Measurements from ENCODE around the gene ADARB2. TPM values are rescaled to one million over a fixed set of nuclear protein-coding genes. Genes with fewer than 3 reads are reported as not detected.
"Not testable (repeated sequence)": the region's sequence is repeated elsewhere in the genome, so short reads cannot be mapped to it uniquely, and the experiment has no call there.

Gene ADARB2
- total RNA-seq, 2 experiments from 2014 or later: 0.17 to 0.30 TPM

DNA sequence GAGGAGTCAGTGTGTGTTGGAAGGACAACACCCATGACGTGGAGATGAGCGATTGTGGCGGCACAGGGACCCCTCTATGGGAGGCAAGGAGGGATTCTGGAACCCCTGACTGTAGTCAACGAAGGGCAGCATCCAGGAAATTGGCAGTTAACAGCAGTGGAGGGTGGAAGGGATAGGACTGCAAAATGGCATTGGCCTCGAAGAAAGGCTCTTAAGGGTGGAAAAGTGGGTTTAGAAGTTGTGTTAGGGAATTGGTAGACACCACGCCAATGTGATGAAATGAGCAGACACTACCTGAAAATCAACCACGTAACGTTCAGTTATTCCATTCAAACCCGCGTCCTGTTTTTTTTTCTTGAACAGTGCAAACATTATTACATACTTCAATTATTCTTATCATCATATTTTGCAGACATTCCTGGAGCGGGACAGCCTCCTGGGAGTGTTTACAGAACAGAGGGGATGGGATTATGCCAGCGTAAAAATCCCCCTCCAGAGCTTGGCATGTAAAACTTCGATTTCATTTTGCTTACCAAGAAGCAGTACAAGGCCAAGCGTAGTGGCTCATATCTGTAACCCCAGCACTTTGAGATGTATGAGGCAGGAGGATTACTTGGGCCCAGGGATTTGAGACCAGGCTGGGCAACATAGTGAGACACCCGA lies 409.0 kb downstream of the ADARB2 start:
- H3K36me3 Mint-ChIP-seq (ENCODE audit: low read depth): no peaks in the 10 kb centered on the region
- peaks cover 9% of the 10 kb centered on the region for H3K27me3 Mint-ChIP-seq
- POLR2A ChIA-PET: no interaction called here
- no peak overlapping the region for H3K27ac Mint-ChIP-seq
- H3K4me3 Mint-ChIP-seq: no peak overlapping the region
- peaks cover 5% of the 10 kb centered on the region for H3K4me1 Mint-ChIP-seq
- DNase-seq: no peak
- CTCF ChIA-PET: no interaction called here
- H3K9me3 Mint-ChIP-seq: peaks cover 2% of the 10 kb centered on the region

DNA sequence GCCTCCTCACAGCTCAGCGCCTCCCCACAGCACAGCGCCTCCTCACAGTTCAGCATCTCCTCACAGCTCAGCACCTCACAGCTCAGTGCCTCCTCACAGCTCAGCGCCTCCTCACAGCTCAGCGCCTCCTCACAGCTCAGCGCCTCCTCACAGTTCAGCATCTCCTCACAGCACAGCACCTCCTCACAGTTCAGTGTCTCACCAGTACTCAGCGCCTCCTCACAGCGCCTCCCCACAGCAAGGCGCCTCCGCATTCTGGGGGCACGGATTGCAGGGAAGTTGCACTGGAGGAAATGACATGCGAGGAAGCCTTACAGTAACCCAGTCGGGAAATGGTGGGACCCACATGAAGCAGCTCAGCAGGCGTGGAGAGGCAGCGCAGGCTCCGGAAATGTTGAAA lies 409.6 kb downstream of the ADARB2 start:
- Mint-ChIP-seq H3K27me3 (peaks cover 10% of the 10 kb centered on the region), H3K36me3 (ENCODE audit: low read depth) (no peaks in the 10 kb centered on the region), H3K27ac (no peak overlapping the region), H3K4me1 (peaks cover 5% of the 10 kb centered on the region), H3K9me3 (peaks cover 2% of the 10 kb centered on the region), H3K4me3 (no peak overlapping the region)
- no peak for DNase-seq
- POLR2A ChIA-PET: no interaction called here
- CTCF ChIA-PET: no interaction called here

DNA sequence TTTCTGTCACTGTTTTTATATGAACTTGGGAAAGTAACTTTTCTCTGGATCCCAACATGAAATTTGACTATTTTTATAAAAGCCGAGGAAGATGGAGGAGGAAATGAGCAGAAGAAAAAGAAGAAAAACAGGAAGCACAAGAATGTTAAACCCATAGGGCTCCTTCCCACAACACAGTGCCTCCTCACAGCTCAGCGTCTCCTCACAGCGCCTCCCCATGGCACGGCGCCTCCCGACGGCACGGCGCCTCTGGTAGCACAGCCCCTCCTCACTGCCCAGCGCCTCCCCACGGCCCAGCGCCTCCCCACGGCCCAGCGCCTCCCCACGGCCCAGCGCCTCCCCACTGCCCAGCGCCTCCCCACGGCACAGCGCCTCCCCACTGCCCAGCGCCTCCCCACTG lies 410.8 kb downstream of the ADARB2 start:
- H3K4me1 Mint-ChIP-seq; H3K27ac Mint-ChIP-seq; POLR2A ChIA-PET; DNase-seq; H3K4me3 Mint-ChIP-seq; H3K36me3 Mint-ChIP-seq (ENCODE audit: low read depth); CTCF ChIA-PET; H3K9me3 Mint-ChIP-seq: not testable (repeated sequence)
- peaks cover 19% of the 10 kb centered on the region for H3K27me3 Mint-ChIP-seq

DNA sequence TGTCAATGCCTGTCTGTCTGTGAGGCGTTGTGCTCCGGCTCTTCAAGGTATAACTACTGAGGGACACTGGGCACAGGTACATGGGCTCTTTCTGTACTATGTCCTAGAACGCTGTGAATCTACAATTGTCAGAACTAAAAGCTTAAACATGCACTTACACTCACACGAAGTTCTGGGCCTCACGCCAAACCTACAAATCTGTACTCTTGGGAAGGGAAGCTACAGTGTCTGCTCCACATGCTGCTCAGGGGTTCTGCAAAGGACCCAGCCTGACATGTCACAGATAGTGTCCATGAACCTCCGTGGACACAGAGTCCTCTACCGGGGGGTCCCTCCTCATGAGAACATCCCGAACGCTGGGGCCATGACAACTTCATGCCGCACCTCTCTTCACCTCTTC lies 412.4 kb downstream of the ADARB2 start:
- POLR2A ChIA-PET: no interaction called here
- CTCF ChIA-PET: no interaction called here
- Mint-ChIP-seq H3K36me3 (ENCODE audit: low read depth) (no peaks in the 10 kb centered on the region), H3K4me1 (peaks cover 5% of the 10 kb centered on the region), H3K4me3 (no peak overlapping the region), H3K9me3 (peaks cover 2% of the 10 kb centered on the region), H3K27me3 (peaks cover 18% of the 10 kb centered on the region), H3K27ac (no peak overlapping the region)
- no peak for DNase-seq

DNA sequence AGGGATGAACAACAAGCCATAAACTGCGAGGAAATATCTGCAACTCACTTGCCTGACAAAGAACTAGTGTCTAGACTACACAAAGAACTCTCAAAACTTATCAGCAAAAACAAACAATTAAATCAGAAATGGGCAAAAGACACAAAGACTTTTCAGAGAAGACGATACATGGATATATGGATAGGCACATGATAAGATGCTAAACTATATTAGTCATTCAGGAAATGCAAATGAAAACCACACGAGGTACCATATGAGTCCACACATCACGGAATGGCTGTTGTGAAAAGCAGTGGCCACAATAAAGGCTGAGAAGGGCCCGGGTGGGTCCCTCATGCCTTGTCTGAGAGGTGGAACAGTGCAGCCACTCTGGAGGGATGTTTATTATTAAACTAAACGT lies 413.4 kb downstream of the ADARB2 start:
- DNase-seq: no peak
- Mint-ChIP-seq H3K4me1 (peaks cover 5% of the 10 kb centered on the region), H3K4me3 (no peak overlapping the region), H3K36me3 (ENCODE audit: low read depth) (no peaks in the 10 kb centered on the region), H3K27me3 (peaks cover 21% of the 10 kb centered on the region), H3K27ac (no peak overlapping the region), H3K9me3 (peaks cover 2% of the 10 kb centered on the region)
- POLR2A ChIA-PET: no interaction called here
- CTCF ChIA-PET: no interaction called here

DNA sequence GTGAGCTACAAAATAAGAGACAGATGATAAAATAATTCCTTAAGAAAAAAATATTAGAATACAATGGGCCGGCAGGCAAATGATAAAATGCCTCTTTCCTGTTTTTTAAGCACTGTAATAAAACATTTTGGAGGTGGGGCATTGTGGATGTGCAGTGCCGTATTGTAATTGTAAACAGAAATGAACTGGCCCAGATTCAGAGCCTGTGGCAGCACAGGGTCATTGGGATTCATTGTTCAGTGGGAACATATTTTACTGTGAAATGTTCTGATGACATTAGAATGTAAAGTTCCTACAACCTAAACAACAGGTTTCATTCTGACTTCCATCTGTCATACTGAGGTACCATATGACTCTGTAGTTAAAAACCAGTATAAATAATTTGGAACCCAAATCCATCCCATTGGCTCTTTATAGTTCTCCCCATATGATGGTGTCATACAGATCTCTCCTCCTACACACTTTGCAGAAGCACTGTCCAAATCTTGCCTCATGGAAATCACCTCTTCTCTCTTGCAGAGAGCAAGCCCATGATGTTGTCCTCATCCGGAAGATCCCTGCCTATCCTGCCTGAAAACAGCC lies 416.5 kb downstream of the ADARB2 start:
- Mint-ChIP-seq H3K27me3 (peaks cover 23% of the 10 kb centered on the region), H3K9me3 (no peaks in the 10 kb centered on the region)
- CTCF ChIA-PET: no interaction called here

DNA sequence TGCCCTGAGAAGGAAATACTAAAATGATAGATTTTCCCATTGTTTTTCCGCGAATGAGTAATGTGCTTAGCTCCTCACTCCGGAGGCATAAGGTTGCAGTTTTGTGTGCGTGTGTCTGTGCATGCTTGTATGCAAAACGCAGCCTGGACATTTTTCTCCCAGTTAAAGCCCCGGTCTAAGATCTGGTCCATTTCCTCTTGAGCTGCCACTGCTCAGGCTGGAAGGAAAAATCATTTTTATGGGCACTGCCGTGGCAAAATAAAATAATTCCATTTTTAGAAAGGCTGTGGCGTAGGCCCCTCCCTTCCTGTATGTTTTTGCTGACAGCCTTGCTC lies 420.5 kb downstream of the ADARB2 start:
- no peak for DNase-seq
- Mint-ChIP-seq H3K36me3 (ENCODE audit: low read depth) (no peaks in the 10 kb centered on the region), H3K9me3 (no peaks in the 10 kb centered on the region), H3K27me3 (peaks cover 10% of the 10 kb centered on the region), H3K27ac (no peak overlapping the region), H3K4me1 (no peaks in the 10 kb centered on the region), H3K4me3 (no peak overlapping the region)
- ChIA-PET POLR2A (no interaction called here), CTCF (no interaction called here)

More for the DNA sequence above, 416.5 kb downstream of the ADARB2 start:
- no peak for DNase-seq
- H3K4me1 Mint-ChIP-seq: peaks cover 1% of the 10 kb centered on the region
- no peak overlapping the region for H3K4me3 Mint-ChIP-seq
- no peaks in the 10 kb centered on the region for H3K36me3 Mint-ChIP-seq (ENCODE audit: low read depth)
- POLR2A ChIA-PET: no interaction called here
- no peak overlapping the region for H3K27ac Mint-ChIP-seq

DNA sequence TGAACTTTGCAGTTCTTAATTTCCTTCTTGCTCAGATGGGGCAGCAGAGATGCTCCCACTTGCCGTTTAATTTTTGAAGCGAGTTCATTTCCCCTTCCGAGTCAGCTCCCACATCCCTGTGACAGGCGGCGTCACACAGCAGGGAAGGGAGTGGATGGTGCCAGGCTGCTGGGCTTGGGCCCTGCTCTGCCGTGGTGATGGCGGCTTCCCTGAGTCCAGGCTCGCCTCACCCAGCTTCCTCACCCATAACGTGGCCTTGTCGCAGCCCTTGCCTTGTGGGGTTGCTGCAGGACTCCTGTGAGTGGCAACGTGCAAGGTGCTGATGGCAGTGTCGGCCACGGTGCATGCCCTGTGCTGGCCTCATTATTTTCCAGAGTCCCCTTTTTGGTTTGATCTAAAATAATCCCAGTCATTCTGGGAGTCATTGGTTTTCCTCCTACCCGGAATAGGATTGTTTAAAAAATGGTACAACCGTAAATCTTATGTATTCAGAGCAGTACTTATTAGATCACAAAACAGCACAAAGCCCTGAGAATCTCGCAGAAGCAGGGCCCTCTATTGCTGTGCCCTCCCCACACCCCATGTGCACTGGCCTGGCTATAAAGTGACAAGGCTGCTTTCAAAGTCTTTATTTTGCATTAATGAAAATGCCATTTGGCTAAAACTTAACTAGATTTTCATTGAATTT lies 421.1 kb downstream of the ADARB2 start:
- DNase-seq: no peak
- Mint-ChIP-seq H3K4me1 (no peaks in the 10 kb centered on the region), H3K36me3 (ENCODE audit: low read depth) (no peaks in the 10 kb centered on the region), H3K27ac (no peak overlapping the region), H3K9me3 (no peaks in the 10 kb centered on the region), H3K27me3 (peaks cover 8% of the 10 kb centered on the region), H3K4me3 (no peak overlapping the region)
- POLR2A ChIA-PET: no interaction called here
- CTCF ChIA-PET: interaction anchor here (0.7 kb wide), 1 partner anchor 271 kb away, joined by 3 read pairs; no protein-coding TSS in a partner anchor

DNA sequence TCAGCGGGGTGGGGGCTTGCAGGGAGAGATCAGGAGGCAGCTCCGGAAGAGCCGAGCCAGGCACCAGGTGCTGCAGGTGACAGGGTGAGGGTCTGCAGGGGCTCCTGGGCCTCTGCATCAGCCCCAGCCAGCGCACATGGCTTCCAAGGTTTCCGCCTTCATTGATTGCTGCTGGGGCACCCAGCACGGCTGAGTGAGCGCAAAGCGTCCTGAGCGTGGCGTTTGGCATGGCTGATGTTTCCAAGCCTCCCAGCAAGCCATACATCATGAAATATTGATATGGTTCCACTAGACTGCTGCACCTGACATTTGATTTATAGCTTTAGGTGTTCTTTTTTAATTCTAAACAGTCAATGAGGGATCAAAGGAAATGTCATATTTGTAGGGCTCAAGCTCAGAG lies 422.1 kb downstream of the ADARB2 start:
- POLR2A ChIA-PET: no interaction called here

DNA sequence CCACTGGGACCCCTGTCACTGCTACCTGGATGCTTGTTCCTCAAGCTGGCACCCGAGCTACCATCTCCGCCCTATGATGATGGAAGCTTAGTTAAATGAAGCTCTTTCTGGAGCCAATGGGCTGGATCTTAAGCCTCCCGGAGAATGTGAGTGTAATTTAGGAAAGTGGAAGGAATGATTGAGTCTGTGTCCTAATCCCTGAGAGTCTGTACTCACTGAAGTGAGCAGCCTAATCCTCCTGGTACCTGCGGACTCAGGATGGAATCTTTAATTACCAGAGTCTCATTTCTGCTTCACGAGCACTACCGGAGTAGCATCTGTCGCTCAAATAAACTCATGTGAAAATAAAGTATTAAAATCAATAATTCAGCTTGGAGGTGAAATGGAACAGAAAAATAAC lies 425.6 kb downstream of the ADARB2 start:
- Mint-ChIP-seq H3K4me3 (no peak overlapping the region), H3K36me3 (ENCODE audit: low read depth) (no peaks in the 10 kb centered on the region), H3K4me1 (no peaks in the 10 kb centered on the region), H3K9me3 (peaks cover 3% of the 10 kb centered on the region), H3K27ac (no peak overlapping the region), H3K27me3 (no peaks in the 10 kb centered on the region)
- ChIA-PET CTCF (no interaction called here), POLR2A (no interaction called here)
- DNase-seq: no peak

More for the DNA sequence above, 422.1 kb downstream of the ADARB2 start:
- Mint-ChIP-seq H3K27ac (no peak overlapping the region), H3K36me3 (ENCODE audit: low read depth) (no peaks in the 10 kb centered on the region), H3K4me1 (no peaks in the 10 kb centered on the region), H3K27me3 (peaks cover 5% of the 10 kb centered on the region), H3K4me3 (no peak overlapping the region), H3K9me3 (no peaks in the 10 kb centered on the region)
- CTCF ChIA-PET: interaction anchor here (0.6 kb wide), 1 partner anchor 1455 kb away, joined by 5 read pairs; no protein-coding TSS in a partner anchor
- DNase-seq: no peak

DNA sequence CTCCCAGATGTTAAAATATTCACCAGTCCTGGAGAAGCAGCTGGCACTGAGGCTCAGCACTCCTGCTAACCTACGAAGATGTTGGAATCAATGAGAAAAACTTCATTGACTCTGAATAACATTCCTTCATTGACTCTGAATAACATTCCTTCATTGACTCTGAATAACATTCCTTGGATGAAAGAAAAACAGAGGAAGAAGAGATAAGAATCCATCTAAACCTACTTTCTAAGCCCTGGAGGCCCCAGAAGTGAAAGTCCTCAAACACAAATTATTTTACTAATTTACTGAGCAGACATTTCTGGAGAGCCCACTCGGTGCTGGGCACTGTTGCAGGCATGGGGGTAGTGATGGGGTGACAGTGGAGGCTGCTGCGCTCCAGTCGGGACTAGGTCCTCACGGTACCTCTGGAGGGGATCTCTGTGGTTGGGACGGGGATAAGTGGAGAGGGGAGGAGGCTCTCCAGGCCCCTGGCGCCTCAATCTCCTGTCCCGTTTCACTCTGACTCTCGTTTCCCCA lies 427.0 kb downstream of the ADARB2 start:
- no peak for DNase-seq
- Mint-ChIP-seq H3K36me3 (ENCODE audit: low read depth) (no peaks in the 10 kb centered on the region), H3K27ac (no peak overlapping the region), H3K9me3 (peaks cover 3% of the 10 kb centered on the region), H3K4me3 (no peak overlapping the region), H3K4me1 (no peaks in the 10 kb centered on the region), H3K27me3 (no peaks in the 10 kb centered on the region)
- POLR2A ChIA-PET: no interaction called here
- CTCF ChIA-PET: no interaction called here

DNA sequence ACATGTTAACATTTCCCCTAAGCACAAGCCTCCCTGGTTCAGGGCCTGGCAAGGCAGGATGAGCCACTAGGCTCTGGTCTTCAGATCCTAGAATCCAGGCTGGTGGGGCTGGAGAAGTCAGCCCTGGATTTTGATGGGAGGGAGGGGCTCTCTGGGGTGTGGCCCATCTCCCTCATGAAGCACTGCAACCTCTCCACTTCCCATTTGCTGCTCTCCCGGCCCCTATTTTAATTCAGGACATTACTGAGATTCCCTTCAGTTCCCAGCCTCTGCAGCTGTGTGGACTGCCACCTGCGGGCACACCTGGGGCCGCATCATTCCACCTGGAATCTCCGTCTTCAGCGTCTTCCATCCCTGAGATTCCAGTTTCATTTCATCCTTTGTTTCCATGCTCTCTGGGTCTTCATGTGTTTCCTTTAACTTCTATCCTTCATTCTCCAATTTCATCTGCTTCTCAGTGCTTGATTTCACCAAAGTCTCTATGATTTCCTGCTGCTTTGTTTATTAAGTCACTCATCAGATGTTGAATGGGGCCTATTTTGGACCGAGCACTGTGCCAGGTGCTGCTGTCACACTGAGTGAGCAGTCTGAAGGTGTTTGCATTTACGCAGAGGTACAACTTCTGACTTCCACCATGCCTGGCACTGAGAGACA lies 427.6 kb downstream of the ADARB2 start:
- H3K4me1 Mint-ChIP-seq: no peaks in the 10 kb centered on the region
- H3K27me3 Mint-ChIP-seq: no peaks in the 10 kb centered on the region
- no peak overlapping the region for H3K27ac Mint-ChIP-seq
- peaks cover 3% of the 10 kb centered on the region for H3K9me3 Mint-ChIP-seq
- H3K36me3 Mint-ChIP-seq (ENCODE audit: low read depth): no peaks in the 10 kb centered on the region
- ChIA-PET POLR2A (no interaction called here), CTCF (no interaction called here)
- no peak for DNase-seq
- H3K4me3 Mint-ChIP-seq: no peak overlapping the region

DNA sequence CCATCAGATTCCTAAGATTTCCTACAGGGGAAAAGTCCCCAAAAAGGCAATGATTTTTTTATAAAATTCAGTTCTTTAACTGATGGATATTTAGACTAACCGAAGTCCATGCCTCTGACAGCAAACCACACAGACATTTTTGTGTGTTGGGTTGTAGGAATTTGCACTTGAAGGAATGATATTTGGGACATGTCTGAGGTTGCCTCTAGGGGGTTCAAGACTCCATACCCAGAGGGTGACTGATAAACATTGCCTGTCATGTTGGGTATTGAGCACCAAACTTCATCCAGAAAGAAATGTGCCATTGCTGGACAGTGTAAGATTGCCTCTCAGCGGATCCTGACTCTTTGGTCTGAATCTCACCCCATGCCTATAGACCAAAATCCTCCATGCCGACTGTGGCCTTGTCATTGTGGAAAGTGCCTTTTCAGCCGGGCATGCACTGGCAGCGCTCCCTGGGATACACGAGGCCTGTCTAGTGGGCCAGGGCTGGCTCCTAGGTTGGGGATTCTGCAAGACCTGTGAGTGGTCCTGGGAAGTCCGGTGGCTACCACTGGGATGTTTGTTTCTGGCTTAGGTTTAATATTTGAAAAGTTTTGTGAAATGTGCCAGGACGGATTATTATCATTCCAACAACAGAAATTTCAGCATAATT lies 428.2 kb downstream of the ADARB2 start:
- H3K4me1 Mint-ChIP-seq: no peaks in the 10 kb centered on the region
- DNase-seq: no peak
- H3K36me3 Mint-ChIP-seq (ENCODE audit: low read depth): no peaks in the 10 kb centered on the region
- no peaks in the 10 kb centered on the region for H3K27me3 Mint-ChIP-seq
- peaks cover 3% of the 10 kb centered on the region for H3K9me3 Mint-ChIP-seq
- POLR2A ChIA-PET: no interaction called here
- no peak overlapping the region for H3K27ac Mint-ChIP-seq
- CTCF ChIA-PET: no interaction called here
- no peak overlapping the region for H3K4me3 Mint-ChIP-seq

Data from activated CD4-positive, alpha-beta T cell treated with anti-CD3 and anti-CD28 coated beads, Interleukin-2, amount 10 ng/mL, durations not matched to agents 7 days and 5 days (primary cell).